ENCODE measurements around the gene HIVEP3. TPM values are rescaled to one million over a fixed set of nuclear protein-coding genes. Genes with fewer than 3 reads are reported as not detected.

The HIVEP3 gene
- total RNA-seq, 2 experiments from 2014 or later: 19.4 to 21.3 TPM

DNA sequence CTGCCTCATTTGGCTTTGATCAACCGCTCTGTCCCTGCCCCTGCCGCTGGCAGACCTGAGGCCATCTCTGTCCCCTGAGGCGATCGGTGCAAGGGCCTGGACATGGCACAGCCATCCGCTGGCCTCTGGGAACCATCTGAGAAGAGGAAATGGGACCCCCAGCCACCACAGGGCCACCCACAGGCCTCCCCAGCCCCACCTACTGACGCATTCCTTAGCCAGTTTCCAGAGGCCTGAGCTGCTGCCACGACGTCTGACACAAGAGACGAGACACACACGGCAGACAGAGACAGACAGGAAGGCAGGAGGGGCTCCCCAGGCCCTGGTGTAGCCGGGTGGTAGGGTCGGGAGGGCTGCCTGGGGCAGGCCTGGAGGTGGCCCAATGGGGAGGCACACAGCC, 397.0 kb downstream of the HIVEP3 start:
- Mint-ChIP-seq H3K27me3 (no peaks in the 10 kb centered on the region), H3K4me1 (no peaks in the 10 kb centered on the region), H3K36me3 (peaks cover 14% of the 10 kb centered on the region), H3K4me3 (no peak overlapping the region), H3K9me3 (no peaks in the 10 kb centered on the region), H3K27ac (no peak overlapping the region)
- DNase-seq: no peak

DNA sequence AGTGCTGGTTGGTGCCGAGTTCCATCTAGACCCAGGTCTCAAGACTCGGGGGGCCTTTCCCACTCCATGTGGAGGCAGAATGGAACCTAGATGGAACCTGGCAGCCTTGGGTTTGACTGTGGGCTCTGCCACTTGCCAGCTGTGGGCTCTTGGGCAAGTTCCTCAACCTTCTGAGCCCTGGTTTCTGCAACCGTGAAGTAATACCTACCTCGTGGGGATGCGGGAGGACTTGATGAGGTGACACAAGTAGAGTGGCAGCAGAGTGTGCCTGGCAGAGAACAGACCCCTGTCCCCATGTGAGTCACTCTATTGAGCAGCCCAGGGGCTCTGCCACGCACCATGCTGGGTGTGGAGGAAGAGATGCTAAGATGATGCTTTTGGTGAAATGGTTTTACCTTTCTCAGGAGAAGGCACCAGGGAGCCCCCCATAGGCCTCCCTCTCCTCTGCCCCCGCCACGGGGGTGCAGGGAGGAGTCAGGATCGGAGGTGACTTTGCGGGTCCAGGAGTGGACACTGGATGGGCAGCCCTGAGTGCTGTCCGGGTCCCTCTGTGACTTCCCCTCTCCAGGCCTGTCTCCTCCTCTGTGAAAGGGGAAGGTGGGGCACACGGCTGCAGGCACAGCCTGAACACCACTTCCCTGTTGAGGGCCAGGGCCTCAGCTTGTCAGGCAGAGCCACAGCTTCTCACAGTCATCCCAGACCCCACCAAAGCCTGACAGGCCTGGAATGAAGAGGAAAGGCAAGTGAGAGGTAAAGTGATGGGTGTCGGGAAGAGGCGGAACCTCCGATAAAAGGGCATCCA, 397.6 kb downstream of the HIVEP3 start:
- Mint-ChIP-seq H3K36me3 (peaks cover 10% of the 10 kb centered on the region), H3K27ac (no peak overlapping the region), H3K4me1 (peaks cover 1% of the 10 kb centered on the region), H3K27me3 (no peaks in the 10 kb centered on the region), H3K4me3 (no peak overlapping the region), H3K9me3 (no peaks in the 10 kb centered on the region)
- no peak for DNase-seq

DNA sequence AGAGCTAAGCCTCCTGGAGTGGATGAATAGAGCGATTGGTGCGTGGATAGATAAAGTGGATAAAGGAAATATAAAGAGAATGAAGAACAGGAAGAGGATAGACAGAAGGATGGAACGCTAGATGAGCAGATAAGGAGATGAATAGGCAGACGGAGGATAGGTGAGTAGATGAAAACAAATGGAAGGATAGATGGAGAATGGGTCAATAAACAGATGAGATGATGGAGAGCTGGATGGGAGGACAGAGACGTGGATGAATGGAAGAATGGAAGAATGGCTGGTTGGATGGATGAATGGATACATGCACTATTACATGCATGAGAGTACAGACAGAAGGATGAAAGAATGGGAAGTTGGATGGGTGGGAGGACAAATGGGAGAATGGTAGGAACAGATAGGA, 399.1 kb downstream of the HIVEP3 start:
- H3K4me3 Mint-ChIP-seq: no peak overlapping the region
- H3K9me3 Mint-ChIP-seq: no peaks in the 10 kb centered on the region
- peaks cover 1% of the 10 kb centered on the region for H3K4me1 Mint-ChIP-seq
- no peaks in the 10 kb centered on the region for H3K27me3 Mint-ChIP-seq
- H3K27ac Mint-ChIP-seq: no peak overlapping the region
- no peak for DNase-seq
- peaks cover 12% of the 10 kb centered on the region for H3K36me3 Mint-ChIP-seq

DNA sequence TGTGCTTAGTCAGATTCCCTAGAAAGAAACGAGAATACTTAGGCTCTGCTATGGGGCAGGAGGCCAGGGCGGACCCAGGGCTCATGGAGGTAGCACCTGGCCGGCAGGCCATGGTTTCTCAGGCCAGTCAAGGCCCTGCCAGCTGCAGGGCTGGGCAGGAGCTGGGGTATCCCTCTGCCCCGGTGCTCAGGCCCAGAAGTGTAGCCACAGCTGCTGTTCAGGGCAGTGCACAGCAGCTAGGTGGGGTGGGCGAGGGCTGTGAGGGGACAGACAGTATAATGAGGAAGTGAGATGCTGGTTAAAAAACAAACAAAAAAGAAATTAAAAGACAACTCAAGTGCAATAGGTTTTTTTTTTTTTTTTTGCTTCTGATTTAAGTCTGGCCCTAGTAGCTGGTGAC, 400.3 kb downstream of the HIVEP3 start:
- Mint-ChIP-seq H3K4me1 (peaks cover 1% of the 10 kb centered on the region), H3K27ac (no peak overlapping the region), H3K4me3 (no peak overlapping the region), H3K9me3 (no peaks in the 10 kb centered on the region), H3K27me3 (no peaks in the 10 kb centered on the region), H3K36me3 (peaks cover 12% of the 10 kb centered on the region)
- DNase-seq: no peak

DNA sequence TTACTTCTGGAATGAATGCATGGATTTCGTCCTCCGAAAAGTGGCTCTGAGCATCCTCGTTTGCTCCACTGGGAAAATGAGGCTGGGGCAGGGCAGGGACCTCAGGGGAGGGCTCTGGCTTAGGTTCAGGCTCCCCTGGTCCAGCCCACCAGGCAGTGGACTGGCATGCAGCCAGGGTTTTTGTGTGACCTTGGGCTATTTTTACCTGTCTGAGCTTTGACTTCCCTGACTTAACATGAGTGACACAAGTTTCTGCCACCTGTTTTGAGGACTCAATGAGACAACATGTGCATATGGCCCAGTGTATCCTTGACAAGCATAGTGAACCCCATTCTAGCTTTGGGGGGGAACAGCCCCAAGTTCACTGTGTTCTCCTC, 401.7 kb downstream of the HIVEP3 start:
- no peak for DNase-seq
- Mint-ChIP-seq H3K4me3 (no peak overlapping the region), H3K27ac (no peak overlapping the region), H3K27me3 (no peaks in the 10 kb centered on the region), H3K9me3 (no peaks in the 10 kb centered on the region), H3K4me1 (peaks cover 1% of the 10 kb centered on the region), H3K36me3 (peaks cover 14% of the 10 kb centered on the region)

DNA sequence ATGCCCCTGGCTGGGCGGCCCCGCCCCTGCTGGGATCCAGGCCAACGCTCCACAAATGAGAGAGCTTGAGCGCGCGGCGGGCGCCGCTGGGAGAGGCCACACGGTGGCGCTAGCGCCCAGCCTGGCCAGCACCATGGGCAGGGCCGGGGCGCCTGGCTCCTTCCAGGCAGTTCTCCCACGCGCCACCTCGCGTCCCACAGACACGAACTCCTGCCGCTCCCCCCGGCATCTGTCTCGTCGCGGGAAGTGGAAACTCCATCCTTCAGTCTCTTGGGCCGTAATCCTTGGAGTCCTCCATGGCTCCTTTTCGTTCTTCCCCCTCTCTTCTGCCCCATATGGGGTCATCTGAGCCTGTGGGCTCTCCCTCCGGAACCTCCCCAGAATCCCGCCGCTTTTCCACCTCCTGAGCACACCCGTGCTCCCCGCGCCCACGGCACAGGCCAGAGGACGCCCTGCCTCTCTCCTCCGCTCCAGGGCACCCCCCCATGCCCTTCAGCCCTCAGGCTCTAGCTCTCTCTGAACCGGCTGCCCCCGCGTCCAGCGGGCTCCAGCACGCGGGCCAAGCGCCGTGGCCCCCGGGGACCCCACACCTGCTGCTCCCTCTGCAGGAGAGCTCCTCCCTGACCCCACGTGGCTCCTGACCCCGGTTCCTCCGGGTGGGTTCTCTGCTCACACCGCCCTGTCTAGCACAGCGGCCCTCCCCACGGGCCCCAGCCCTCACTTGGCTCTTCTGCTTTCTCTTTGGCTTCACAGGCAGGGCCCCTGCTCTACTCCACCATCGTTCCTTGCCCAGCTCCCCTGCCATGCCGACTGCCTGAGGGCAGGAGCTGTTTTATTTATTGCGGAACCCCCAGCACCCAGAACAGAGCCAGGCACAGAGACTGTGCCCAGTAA, 402.3 kb downstream of the HIVEP3 start:
- peaks cover 1% of the 10 kb centered on the region for H3K4me1 Mint-ChIP-seq
- H3K27ac Mint-ChIP-seq: no peak overlapping the region
- no peaks in the 10 kb centered on the region for H3K27me3 Mint-ChIP-seq
- peak; percentile 71 for DNase-seq
- H3K4me3 Mint-ChIP-seq: peak overlapping the region; percentile 8
- no peaks in the 10 kb centered on the region for H3K9me3 Mint-ChIP-seq
- peaks cover 14% of the 10 kb centered on the region for H3K36me3 Mint-ChIP-seq

DNA sequence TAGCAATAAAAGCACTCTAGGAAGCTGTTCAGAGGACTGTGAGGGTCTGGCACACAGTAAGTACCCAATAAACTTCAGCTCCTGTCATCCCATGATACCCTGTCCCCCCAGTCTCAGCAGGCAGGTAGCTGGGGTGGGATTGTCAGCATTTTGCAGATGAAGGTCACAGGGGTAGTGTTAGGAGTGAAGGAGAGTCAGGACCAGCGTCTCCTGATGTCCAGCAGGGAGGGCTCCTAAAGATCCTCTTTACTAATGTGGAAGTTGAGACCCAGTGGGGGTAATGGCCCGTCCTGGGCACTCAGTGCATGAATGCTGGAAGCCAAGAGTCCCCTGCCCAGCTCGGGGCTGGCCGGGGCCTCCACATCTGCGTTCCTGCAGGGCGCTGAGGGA, 402.9 kb downstream of the HIVEP3 start:
- H3K36me3 Mint-ChIP-seq: peaks cover 15% of the 10 kb centered on the region
- no peak for DNase-seq
- no peaks in the 10 kb centered on the region for H3K27me3 Mint-ChIP-seq
- no peak overlapping the region for H3K4me3 Mint-ChIP-seq
- no peak overlapping the region for H3K27ac Mint-ChIP-seq
- H3K4me1 Mint-ChIP-seq: peaks cover 1% of the 10 kb centered on the region
- no peaks in the 10 kb centered on the region for H3K9me3 Mint-ChIP-seq

DNA sequence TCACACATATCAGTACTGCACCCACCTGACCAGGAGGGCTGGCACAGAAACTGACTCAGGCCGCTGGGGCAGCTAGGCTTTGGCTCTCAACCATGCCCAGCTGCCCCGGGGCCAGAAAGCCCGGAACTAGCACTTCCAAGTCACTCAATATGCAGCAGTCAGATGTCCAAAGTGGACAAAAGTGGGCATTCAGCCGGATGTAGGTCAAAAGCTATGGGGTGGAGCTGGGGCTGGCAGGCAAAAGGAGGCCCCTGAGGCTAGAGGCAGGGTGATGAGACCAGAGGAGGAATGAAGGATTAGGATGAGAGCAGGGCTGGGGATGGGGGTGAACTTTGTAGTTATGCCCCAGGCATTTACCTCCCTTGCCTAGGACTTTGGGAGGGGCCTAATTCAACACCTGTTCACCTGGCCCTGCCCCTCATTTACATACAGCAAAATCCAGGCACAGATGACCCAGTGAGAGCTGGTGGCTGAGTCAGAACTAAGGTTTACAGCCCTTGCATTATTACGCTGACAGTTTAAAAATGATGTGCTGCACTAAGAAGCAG, 403.5 kb downstream of the HIVEP3 start:
- Mint-ChIP-seq H3K27ac (no peak overlapping the region), H3K4me1 (peaks cover 1% of the 10 kb centered on the region), H3K9me3 (no peaks in the 10 kb centered on the region), H3K27me3 (no peaks in the 10 kb centered on the region), H3K4me3 (no peak overlapping the region), H3K36me3 (peaks cover 16% of the 10 kb centered on the region)
- DNase-seq: no peak

DNA sequence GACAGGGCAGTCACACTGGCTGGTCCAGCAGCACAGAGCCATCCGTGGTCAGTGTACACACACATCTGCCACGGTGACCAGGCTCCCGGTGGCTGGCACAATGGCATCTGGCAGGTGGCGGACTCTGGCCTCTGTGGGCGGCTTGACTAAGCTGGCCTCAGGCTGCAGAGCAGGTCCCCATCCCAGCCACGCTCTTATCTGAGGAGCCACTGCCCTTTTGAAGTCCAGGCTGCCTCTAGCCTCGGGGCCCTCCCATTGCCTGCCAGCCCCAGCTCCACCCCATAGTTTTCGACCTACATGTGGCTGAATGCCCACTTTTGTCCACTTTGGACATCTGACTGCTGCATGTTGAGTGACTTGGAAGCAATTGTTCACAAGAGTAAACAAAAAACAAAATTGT, 404.3 kb downstream of the HIVEP3 start:
- H3K4me3 Mint-ChIP-seq: no peak overlapping the region
- peak overlapping the region; percentile 45 for H3K27ac Mint-ChIP-seq
- peaks cover 1% of the 10 kb centered on the region for H3K4me1 Mint-ChIP-seq
- H3K27me3 Mint-ChIP-seq: no peaks in the 10 kb centered on the region
- no peak for DNase-seq
- H3K9me3 Mint-ChIP-seq: no peaks in the 10 kb centered on the region
- H3K36me3 Mint-ChIP-seq: peaks cover 15% of the 10 kb centered on the region

DNA sequence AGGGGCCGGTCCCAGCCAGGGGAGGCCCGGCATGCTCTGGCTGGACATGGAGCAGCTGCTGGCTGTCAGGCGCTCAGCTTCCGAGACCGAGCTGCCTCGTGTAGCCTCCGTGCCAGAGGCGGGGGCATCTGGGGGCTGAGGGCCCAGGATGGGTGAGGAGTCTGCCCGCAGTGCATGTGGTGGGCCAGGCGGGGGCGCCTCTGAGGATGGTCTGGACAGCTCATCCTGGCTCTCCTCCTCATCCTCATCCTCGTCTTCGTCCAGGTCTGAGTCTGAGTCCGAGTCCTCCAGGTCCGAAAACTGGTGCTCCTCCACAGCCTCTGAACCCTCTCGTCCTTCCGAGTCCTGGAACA, 405.4 kb downstream of the HIVEP3 start:
- Mint-ChIP-seq H3K27ac (no peak overlapping the region), H3K9me3 (no peaks in the 10 kb centered on the region), H3K27me3 (no peaks in the 10 kb centered on the region), H3K4me1 (peaks cover 1% of the 10 kb centered on the region), H3K4me3 (no peak overlapping the region), H3K36me3 (peaks cover 15% of the 10 kb centered on the region)
- DNase-seq: peak; percentile 22

DNA sequence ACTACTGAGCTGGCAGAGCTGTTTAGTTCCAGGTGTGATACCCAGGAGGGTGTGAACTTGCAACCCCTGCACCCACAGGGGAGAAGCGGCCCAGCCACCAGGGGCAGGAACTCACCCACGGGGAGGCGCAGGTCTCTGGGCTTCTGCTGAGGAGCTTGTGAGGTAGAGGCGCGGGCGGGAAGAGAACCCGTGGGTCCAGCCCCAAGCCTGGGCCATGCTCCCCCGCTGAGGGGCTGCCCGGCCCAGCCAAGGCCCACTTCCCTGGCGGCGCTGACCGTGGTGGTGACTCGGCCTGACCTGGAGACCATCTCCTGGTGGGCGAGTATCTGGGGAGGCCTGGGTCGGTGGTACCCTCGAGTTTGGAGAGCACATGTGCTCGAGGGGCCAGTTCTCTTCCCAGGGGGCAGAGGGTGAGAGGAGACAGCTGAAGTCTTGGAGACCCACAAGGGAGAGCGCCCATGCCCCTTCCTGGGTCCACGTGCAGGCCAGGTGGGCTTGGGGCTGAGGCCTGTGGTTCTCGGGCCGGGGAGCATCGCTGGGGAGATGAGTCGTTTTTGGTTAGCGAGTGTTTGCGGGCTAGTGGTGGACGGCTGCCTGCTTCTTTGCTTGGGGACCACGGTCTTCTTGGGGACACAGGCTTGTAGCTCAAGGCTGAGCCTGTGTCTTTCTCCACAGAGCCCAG, 405.9 kb downstream of the HIVEP3 start:
- Mint-ChIP-seq H3K27ac (no peak overlapping the region), H3K27me3 (no peaks in the 10 kb centered on the region), H3K9me3 (no peaks in the 10 kb centered on the region), H3K4me1 (peaks cover 1% of the 10 kb centered on the region), H3K4me3 (no peak overlapping the region), H3K36me3 (peaks cover 15% of the 10 kb centered on the region)
- DNase-seq: no peak

DNA sequence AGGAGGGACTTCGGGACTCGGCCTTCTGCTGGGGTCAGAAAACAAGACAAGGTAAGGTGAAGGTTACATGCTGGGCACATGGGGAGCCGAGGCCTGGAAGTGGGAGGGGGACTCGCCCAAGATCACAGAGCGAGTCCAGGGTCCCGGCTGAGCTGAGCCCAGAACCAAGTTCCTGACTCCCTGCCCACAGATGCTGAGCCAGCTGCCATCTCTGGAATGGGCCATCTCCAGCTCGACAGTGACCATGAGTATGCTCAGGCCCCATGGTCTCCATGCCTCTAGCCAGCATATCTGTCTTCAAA, 407.5 kb downstream of the HIVEP3 start:
- DNase-seq: no peak
- H3K27ac Mint-ChIP-seq: no peak overlapping the region

DNA sequence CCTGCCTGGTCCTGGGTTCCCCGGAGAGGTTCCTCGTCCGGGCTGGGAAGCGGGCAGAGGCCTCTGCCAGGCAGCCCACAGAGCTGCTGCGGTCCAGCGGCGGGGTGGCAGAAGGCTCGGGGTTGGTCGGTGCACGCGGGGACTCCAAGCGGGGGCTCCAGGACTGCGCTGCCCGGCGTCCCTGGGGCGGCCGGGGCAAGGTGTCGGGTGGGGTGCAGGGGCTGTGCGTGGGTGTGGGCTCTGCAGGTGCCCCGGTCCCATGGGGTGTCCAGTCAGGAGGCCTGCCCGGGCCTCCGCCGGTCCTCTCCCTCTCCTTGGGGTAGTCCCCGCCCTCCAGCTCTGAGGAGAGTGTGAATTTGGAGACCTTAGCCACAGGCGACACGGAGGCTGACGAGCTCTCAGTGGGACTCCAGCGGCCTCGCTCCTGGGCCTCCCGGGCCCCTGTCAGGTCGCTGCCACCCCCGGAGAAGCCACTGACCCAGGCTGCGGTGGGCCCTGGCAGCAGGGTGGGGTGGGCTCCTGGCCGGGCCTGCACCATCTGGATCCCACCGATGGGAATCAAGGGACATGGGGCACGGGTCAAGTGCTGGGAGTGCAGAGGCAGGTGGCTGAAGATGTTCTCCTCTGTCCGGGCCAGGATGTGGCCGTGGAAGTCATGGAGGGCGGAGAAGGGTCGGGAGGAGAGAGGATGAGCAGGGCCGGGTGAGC, 408.0 kb downstream of the HIVEP3 start:
- peaks cover 15% of the 10 kb centered on the region for H3K36me3 Mint-ChIP-seq
- no peaks in the 10 kb centered on the region for H3K4me1 Mint-ChIP-seq
- no peaks in the 10 kb centered on the region for H3K27me3 Mint-ChIP-seq
- no peak overlapping the region for H3K27ac Mint-ChIP-seq
- DNase-seq: no peak
- no peak overlapping the region for H3K4me3 Mint-ChIP-seq
- H3K9me3 Mint-ChIP-seq: no peaks in the 10 kb centered on the region

More for the DNA sequence above, 407.5 kb downstream of the HIVEP3 start:
- Mint-ChIP-seq H3K9me3 (no peaks in the 10 kb centered on the region), H3K27me3 (no peaks in the 10 kb centered on the region), H3K4me1 (peaks cover under 1% of the 10 kb centered on the region), H3K36me3 (peaks cover 15% of the 10 kb centered on the region), H3K4me3 (no peak overlapping the region)

DNA sequence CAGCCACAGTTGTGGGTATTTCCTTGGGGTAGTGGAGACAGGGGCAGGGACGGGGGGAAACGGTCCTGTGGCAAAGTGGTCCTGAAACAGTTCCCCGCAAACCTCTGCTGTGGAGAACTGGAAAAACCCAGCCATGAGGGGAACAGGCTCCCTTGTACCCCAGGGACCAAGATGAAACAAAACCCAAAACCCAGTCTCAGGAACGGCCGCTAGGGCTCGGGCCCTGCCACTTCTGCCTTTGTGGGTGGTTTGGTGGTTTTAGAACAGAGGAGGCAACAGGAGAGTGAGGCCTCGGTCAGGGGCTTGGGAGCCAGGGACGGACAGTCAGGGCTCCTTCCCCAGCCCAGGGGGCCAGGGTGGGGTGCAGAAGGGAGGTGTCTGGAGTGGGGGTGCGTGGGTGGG, 409.5 kb downstream of the HIVEP3 start:
- H3K36me3 Mint-ChIP-seq: peaks cover 13% of the 10 kb centered on the region
- no peak overlapping the region for H3K27ac Mint-ChIP-seq
- H3K27me3 Mint-ChIP-seq: no peaks in the 10 kb centered on the region
- no peak for DNase-seq
- peaks cover 1% of the 10 kb centered on the region for H3K4me1 Mint-ChIP-seq
- H3K9me3 Mint-ChIP-seq: no peaks in the 10 kb centered on the region
- no peak overlapping the region for H3K4me3 Mint-ChIP-seq

DNA sequence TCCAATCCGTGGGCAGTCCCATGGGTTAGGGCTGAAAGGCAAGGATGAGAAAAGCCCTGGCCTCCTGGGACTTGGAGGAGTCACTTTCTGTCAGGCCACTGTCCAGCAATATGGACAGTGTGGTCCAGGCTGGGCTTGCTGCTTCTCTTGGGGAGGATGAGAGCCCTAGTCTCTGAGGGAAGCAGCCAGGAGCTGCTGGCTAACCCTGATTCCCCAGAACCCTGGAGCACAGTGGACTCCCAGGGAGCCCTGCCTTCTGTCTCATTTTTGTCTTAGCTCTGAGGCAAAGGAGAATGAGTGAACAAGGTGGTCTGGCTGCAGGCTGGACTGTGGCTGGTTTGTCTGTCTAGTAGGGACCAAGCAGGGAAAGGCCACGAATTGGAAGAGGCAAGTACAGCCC, 410.4 kb downstream of the HIVEP3 start:
- Mint-ChIP-seq H3K4me3 (no peak overlapping the region), H3K27ac (no peak overlapping the region), H3K36me3 (peaks cover 9% of the 10 kb centered on the region), H3K4me1 (peaks cover 3% of the 10 kb centered on the region), H3K27me3 (no peaks in the 10 kb centered on the region), H3K9me3 (no peaks in the 10 kb centered on the region)
- no peak for DNase-seq
